SIG-M5 (cell line): ENCODE measurements around the gene RLN3.
"Not testable (repeated sequence)": the region's sequence is repeated elsewhere in the genome, so short reads cannot be mapped to it uniquely, and the experiment has no call there.

Experiments
- DNase-seq: peaks from one replicate; lab custom pipeline; 2025; lab: John Stamatoyannopoulos, UW

RLN3 gene

DNA sequence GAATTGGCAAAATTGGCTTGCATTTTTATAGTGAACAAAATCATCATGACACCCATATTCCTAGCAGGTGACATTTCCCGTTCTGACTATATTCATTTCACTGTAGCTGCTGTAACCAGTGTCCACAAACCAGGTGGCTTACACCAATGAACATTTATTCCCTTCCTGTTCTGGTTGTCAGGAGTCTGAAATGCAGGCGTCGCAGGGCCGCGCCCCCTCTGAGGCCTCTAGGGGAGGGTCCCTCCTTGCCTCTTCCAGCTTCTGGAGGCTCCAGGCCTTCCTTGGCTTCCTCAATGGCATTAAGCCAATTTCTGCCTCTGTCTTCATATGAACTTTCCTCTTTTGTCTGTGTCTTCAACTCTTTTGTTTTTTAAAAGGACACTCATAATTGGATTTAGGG lies 6.5 kb upstream of the RLN3 start:
- DNase-seq, result no peak

DNA sequence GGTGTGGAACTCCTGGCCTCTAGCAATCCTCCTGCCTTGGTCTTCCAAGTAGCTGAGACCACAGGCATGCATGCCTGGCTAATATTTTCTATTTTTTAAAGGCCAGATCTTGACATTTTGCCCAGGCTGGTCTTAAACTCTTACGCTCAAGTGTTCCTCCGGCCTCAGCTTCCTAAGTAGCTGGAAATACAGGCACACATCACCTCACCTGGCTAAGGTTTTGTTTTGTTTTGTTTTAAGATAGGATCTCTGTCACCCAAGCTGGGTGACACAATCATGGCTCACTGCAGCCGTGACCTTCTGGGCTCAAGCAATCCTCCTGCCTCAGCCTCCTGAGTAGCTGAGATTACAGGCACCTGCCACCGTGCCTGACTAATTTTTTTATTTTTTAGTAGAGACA lies 5.5 kb upstream of the RLN3 start:
- DNase-seq, result no peak

DNA sequence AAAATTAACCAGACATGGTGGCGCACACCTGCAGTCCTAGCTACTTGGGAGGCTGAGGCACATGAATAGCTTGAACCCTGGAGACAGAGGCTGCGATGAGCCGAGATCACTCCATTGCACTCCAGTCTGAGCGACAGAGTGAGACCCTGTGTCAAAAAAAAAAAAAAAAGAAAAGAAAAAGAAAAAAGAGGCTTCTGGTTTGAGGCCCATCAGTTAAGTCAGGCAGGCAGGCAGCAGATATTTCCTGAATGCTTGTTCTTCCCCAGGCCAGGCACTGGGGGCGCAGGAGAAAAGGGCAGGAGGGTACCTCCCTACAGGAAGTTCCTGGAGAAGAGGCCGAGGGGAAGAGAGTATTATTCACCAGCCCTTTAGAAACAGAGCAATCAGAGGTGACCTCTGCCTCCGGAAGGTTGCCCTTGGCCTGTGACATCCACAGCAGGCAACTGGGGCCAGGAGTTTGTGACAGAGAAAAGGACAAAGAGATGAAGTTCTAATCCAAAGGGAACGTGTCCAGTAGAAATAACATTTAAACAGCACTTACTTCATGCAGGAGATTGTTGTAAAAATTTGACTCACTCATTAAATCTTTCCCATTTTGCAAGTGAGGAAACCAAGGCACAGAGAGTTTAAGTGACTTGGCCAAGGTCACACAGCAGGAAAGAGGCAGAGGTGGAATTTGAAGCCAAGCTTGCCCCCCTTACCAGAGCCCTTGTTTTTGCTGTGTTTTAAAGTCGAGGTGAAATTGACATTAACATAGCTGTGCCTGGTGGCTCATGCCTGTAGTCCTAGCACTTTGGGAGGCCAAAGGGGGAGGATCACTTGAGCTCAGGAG lies 4.3 kb upstream of the RLN3 start:
- no peak for DNase-seq

DNA sequence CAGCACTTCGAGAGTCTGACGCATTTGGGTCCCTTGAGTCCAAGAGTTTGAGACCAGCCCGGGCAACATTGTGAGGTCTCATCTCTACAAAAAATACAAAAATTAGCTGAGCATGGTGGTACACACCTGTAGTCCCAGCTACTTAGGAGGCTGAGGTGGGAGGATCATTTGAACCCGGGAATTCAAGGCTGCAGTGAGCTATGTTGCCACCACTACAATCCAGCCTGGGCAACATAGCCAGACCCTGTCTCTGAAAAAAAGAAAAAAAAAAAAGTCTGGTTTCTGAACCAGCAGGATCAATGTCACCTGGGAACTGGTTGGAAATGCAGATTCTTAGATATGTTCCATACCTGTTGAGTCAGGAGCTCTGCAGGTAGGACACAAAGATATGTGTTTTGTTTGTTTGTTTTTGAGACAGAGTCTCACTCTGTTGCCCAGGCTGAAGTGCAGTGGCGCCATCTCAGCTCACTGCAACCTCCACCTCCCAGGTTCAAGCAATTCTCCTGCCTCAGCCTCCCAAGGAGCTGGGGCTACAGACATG lies 1.2 kb upstream of the RLN3 start:
- not testable (repeated sequence) for DNase-seq

DNA sequence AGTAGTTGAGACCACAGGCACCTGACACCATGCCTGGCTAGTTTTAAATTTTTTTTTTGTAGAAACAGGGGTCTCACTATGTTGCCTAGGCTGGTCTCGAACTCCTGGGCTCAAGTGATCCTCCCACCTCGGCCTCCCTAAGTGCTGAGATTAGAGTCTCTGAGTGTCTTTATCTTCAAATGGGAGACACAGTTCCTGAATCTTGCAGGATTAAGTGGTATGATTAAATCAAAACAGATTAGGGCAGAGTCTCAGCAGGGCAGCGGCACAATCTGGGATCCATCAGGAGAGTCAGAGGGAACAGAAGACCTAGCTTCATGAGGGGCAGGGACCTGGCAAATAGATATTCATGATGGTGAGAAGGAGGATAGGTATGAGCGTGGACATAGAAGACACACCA lies 953 bp downstream of the RLN3 start:
- DNase-seq, result no peak

DNA sequence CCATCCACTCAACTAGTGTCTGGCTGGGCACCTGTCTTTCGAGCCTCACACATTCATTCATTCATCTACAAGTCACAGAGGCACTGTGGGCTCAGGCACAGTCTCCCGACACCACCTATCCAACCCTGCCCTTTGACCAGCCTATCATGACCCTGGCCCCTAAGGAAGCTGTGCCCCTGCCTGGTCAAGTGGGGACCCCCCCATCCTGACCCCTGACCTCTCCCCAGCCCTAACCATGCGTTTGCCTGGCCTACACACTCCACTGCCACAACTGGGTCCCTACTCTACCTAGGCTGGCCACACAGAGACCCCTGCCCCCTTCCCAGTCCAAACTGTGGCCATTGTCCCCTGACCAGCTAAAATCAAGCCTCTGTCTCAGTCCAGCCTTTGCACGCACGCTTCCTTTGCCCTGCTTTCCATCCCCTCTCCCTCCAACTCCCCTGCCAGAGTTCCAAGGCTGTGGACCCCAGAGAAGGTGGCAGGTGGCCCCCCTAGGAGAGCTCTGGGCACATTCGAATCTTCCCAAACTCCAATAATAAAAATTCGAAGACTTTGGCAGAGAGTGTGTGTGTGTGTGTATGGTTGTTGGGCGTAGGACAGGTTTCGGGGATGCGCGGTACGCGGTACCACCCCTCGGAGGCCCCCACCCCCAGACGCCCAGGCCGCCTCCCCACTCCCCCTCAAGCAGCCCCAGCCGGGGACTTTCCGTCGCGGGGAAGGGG lies 3.2 kb downstream of the RLN3 start:
- DNase-seq, result no peak

DNA sequence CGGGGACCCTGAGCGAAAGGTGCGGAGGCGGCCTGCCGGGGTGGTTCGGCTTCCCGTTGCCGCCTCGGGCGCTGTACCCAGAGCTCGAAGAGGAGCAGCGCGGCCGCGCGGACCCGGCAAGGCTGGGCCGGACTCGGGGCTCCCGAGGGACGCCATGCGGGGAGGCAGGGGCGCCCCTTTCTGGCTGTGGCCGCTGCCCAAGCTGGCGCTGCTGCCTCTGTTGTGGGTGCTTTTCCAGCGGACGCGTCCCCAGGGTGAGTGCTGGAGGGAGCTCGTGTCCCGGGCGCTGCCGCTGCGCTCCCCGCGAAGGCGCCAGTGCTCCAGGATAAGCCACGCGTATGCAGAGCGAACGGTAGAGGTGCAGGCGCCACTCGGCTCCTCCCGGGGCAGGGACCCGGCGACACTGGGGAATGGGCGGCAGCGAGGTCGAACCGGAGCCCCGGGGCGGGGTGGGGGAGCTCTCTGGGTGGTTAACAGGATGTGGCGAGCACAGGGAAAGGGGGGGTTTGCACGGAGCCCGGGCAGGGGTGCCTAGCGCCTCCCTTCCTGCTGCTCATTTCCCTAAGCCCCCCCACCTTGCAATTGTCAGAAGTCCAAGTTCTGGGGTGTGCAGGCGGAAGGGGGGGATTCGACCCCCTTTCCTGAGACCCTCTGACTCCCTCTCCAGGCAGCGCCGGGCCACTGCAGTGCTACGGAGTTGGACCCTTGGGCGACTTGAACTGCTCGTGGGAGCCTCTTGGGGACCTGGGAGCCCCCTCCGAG lies 4.0 kb downstream of the RLN3 start, which contains the start of gene IL27RA:
Gene IL27RA (plus strand): TSS at position 44 of the 762 bp plus-strand sequence. CDS start 111 bp downstream, at position 155.
- DNase-seq, result no peak

DNA sequence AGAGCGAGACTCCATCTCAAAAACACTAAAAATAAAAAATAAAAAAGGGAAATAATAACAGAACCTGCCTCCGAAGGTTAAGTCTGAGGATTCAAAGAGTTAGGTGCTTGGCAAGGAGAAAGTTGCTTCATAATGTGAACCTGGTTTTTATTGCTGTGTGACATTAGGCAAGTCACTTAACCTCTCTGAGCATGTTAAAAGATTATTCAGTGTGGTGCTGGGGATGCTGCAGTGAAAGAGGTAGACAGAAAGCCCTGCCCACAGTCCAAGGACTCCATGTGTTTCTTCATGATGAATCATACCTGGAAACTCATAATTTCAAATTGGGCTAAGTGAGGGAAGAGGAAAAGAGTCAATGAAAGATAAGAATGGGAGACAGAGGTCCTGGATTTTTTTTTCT lies 6.0 kb downstream of the RLN3 start:
- no peak for DNase-seq

DNA sequence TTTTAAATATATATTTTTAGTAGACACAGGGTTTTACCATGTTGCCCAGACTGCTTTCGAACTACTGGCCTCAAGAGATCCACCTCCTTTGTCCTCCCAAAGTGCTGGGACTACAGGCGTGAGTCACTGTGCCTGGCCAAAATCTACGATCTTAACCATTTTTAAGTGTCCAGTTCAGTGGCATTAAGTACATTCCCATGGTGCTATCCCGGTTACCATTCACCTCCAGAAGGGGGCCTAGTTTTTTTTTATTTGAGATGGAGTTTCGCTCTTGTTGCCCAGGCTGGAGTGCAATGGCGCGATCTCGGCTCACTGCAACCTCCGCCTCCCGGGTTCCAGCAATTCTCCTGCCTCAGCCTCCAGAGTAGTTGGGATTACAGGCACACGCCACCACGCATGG lies 7.2 kb downstream of the RLN3 start:
- not testable (repeated sequence) for DNase-seq

DNA sequence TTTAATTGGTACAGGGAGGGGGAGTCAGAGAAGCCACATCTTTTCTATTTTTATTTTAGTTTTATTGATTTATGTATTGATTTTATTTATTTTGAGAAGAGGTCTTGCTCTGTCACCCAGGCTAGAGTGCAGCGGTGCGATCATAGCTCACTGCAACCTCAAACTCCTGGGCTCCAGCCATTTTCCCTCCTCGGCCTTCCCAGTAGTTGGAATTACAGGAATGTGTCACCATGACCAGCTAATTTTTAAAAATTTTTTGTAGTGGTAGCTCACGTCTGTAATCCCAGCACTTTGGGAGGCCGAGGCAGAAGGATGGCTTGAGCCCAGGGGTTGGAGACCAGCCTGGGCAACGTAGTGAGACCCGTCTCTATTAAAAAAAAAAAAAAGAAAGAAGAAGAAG lies 7.8 kb downstream of the RLN3 start:
- DNase-seq, result no peak

DNA sequence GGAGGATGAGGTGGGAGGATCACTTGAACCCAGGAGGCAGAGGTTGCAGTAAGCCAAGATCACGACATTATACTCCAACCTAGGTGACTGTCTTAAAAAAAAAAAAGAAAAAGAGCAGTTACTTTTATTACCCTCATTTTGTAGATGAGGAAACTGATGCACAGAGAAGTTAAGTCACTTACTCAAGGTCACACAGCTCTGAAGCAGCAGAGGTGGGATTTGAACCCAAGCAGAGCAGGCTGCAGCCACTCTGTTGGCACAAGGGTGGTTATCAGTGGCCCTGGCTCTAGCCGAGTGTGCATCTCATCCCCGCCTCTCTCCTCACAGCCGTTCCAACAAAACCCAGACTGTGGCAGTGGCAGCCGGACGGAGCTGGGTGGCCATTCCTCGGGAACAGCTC lies 11.2 kb downstream of the RLN3 start:
- no peak for DNase-seq

DNA sequence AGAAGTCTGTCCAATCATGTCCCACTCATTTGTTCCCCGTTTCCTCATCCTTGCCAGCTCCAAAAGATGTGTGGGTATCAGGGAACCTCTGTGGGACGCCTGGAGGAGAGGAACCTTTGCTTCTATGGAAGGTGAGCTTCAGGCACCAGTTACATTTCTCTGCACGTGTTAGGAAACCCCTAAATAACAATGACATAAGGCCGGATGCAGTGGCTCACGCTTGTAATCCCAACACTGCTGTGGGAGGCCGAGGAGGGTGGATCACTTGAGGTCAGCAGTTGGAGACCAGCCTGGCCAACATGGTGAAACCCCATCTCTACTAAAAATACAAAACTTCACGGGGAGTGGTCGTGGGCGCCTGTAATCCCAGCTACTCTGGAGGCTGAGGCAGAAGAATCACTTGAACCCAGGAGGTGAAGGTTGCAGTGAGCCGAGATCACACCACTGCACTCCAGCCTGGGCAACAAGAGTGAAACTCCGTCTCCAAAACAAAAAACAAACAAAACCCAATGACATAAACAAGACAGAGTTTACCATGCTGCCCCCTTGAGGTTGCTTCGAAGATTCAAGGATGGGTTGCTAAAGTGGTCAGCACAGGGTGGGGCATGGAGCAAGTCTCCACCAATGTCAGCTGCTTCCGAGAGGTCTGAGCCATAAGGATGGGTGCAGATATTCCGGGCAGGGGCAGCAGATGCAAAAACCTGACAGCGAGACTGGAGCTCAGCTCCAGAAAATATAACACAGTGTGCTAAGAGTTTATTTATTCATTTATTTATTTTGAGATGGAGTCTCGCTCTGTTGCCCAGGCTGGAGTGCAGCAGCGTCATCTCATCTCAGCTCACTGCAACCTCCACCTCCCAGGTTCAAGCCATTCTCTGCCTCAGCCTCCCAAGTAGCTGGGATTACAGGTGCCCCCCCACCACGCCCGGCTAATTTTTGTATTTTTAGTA lies 15.0 kb downstream of the RLN3 start:
- not testable (repeated sequence) for DNase-seq

DNA sequence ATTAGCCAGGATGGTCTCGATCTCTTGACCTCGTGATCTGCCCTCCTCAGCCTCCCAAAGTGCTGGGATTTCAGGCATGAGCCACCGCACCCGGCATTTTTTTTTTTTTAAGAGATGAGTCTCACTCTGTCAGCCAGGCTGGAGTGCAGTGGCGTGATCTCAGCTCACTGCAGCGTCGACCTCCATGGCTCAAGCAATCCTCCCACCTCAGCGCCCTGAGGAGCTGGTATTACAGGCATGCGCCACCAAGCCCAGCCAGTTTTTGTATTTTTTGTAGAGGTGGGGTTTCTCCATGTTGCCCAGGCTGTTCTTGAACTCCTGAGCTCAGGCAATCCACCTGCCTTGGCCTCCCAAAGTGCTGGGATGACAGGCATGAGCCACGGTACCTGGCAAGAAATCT lies 19.9 kb downstream of the RLN3 start:
- not testable (repeated sequence) for DNase-seq

DNA sequence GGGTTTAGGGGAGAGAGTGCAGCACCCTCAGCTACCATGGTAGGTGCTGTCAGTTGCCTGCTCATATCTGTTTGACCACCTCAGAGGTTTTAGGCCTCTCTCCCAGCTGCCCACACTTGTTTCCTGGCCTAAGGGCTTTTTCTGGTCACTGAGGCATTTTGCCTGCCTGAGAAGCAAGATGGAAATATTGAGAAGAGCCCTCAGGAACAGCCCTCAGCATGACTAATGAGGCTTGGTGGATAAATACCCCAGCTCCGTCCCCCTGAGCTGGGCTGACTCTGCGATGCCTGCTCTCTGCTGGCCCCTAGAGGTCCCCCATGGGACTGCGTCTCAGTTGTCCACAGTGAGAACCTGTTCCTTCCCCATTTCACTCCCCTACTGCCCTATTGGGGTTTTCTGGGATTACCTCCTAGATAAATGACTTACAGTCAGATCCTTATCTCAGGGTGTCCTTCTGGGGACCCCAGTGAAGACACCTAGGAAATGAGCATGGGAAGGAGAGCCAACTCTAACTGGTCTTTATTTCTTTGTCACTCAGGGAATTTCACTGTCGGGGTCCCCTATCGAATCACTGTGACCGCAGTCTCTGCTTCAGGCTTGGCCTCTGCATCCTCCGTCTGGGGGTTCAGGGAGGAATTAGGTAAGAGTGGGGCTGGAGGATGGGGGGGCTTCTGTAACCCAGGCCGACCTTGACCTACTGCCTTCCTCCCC lies 20.6 kb downstream of the RLN3 start:
- no peak for DNase-seq

DNA sequence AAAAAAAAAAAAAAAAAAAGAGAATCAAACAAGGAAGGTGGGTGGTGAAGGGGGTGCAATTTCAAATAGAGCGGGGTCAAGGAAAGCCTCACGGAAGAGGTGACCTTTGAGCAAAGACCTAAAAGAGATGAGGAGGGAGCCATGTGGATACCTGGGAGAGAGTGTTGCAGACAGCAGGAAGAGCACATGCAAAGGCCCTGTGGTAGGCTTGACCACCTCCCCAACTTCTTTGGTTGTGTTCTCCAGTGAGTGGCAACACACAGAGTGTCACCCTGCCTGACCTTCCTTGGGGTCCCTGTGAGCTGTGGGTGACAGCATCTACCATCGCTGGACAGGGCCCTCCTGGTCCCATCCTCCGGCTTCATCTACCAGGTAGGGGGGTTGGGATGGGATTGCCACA lies 22.6 kb downstream of the RLN3 start:
- DNase-seq, result no peak

DNA sequence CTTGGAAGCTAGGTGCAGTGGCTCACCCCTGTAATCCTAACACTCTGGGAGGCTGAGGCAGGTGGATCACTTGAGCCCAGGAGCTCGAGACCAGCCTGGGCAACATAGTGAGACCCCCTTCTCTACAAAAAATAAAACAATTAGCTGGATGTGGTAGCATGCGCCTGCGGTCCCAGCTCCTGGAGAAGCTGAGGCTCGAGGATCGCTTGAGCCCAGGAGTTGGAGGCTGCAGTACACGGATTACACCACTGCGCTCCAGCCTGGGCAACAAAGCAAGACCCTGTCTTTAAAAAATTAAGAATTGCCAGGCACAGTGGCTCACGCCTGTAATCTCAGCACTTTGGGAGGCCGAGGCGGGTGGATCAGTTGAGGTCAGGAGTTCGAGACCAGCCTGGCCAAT lies 23.0 kb downstream of the RLN3 start:
- not testable (repeated sequence) for DNase-seq

DNA sequence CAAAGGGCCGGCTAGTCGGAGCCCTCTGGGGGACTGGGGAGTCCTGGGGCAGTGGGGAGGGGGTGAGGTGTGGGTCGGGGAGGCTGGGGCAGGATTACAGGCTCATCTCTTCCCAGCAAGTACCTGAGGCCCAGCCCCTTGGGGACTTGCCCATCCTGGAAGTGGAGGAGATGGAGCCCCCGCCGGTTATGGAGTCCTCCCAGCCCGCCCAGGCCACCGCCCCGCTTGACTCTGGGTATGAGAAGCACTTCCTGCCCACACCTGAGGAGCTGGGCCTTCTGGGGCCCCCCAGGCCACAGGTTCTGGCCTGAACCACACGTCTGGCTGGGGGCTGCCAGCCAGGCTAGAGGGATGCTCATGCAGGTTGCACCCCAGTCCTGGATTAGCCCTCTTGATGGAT lies 24.0 kb downstream of the RLN3 start:
- no peak for DNase-seq

DNA sequence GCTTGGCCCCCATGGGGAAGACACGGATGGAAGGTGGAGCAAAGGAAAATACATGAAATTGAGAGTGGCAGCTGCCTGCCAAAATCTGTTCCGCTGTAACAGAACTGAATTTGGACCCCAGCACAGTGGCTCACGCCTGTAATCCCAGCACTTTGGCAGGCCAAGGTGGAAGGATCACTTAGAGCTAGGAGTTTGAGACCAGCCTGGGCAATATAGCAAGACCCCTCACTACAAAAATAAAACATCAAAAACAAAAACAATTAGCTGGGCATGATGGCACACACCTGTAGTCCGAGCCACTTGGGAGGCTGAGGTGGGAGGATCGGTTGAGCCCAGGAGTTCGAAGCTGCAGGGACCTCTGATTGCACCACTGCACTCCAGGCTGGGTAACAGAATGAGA lies 24.5 kb downstream of the RLN3 start:
- no peak for DNase-seq

DNA sequence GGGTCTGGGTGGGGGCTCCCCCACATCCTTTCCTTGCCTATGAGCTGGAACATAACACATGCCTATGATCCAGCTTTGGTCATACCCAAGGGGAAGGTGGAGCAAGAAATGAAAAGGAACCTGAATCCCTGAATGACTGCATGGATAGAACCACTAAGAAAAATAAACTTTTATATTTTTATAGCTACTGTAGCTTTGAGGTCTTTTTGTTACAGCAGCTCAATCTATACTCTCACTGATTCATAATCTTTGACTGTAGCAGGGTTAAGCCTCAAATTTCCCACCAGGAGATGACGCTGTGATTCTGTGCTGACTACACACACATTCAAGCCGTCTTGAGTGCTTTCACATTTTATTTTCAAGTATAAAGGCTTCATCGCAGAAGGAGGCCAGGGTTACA lies 25.1 kb downstream of the RLN3 start:
- no peak for DNase-seq

DNA sequence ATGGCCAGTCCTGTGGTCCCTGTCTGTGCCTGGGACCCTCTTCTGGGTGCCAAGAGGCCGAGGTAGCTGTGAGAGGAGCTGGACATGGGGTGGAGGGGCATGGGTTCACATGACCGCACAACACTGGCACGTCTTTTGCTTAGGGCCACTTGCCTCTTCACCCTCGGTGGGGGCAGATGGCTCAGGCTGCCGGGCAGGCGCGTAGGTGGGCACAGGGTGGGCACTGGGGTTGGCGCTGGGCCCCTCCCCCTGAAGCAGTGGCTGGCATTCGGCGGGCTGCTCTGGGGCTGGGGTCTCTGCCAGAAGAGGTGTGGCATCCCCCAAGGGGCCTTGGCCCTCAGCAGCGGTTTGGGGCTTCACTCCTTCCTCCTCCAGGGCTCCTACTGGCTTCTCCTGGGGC lies 25.6 kb downstream of the RLN3 start:
- no peak for DNase-seq

DNA sequence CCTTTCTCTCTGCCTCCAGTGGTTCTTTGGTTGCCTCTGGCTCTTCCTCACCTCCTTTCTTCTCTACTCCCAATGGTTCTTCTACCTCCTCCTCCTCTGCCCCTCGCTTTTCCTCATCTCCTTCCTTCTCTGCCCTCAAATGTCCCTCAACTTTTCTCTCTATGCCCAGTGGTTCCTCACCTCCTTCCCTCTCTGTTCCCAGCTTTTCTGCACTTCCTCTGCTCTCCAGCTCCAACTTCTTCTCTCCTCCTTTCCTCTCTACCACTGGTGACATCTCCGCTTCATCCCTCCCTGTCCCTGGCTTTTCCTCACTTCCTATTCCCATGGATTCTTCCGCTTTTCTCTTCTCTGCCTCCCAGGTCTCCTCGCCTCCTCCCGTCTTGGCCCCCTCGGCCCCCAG lies 26.2 kb downstream of the RLN3 start:
- no peak for DNase-seq
